Esophagus muscularis mucosa (tissue), 4 donors: ENCODE data around the gene APOLD1. TPM values are rescaled to one million over a fixed set of nuclear protein-coding genes. Genes with fewer than 3 reads are reported as not detected.

ENCODE experiments used
- DNase-seq: peaks from one replicate; pipeline ENCODE4 v3.0.0-alpha.2; 2017; ENCODE audit errors: extremely low spot score
- H3K27ac ChIP-seq, 4 donors: fragments of 200-600 bp; sonication (generic); replicated peaks in 1 of 4; 1 replicate in 3 of 4; 2 replicates in 1 of 4; pipeline ENCODE4 v1.5.1; 2016 to 2019; ENCODE audit warnings: mild to moderate bottlenecking in 1 of 4
- H3K27me3 ChIP-seq, 4 donors: fragments of 200-600 bp; sonication (generic); one replicate each; pipeline versions ENCODE4 v1.5.1 to v1.6.0; 2016 to 2019
- H3K36me3 ChIP-seq, 4 donors: fragments of 200-600 bp; sonication (generic); one replicate each; pipeline ENCODE4 v1.5.1; 2016 to 2019
- H3K4me1 ChIP-seq, 4 donors: fragments of 200-600 bp; sonication (generic); one replicate each; pipeline ENCODE4 v1.5.1; 2016 to 2019
- H3K4me3 ChIP-seq, 4 donors: fragments of 200-600 bp; sonication (generic); 1 replicate in 2 of 4; 2 replicates in 2 of 4; pipeline ENCODE4 v1.5.1; 2016 to 2019; ENCODE audit warnings: mild to moderate bottlenecking in 4 of 4, moderate library complexity in 1 of 4
- H3K9me3 ChIP-seq, 4 donors: fragments of 200-600 bp; sonication (generic); 1 replicate in 3 of 4; 2 replicates in 1 of 4; pipeline ENCODE4 v1.5.1; 2016 to 2019
- CTCF ChIP-seq, 3 experiments: fragments of 200-600 bp in 2 of 3; fragments of 450-650 bp in 1 of 3; sonication (generic) in 2 of 3; IDR thresholded peaks; one replicate each; pipeline ENCODE4 v1.5.1; 2017 to 2019; ENCODE audit warnings: antibody characterized with exemption in 3 of 3, mild to moderate bottlenecking in 2 of 3, moderate library complexity in 1 of 3
- EP300 ChIP-seq: sonication (generic); formaldehyde crosslinking; IDR thresholded peaks from one replicate; pipeline ENCODE4 v1.6.1; 2017; ENCODE audit warnings: antibody characterized with exemption
- POLR2A ChIP-seq: fragments of 450-650 bp; IDR thresholded peaks from one replicate; pipeline ENCODE4 v1.6.1; 2017; ENCODE audit warnings: antibody characterized with exemption, moderate library complexity, mild to moderate bottlenecking, low read depth
- POLR2AphosphoS5 ChIP-seq, 2 donors: sonication (generic); formaldehyde crosslinking; IDR thresholded peaks; one replicate each; pipeline ENCODE4 v1.6.1; 2017; ENCODE audit warnings: antibody characterized with exemption in 2 of 2
- WGBS: methylation state at CpG from one replicate; pipeline ENCODE4 v1.1.5; 2018; 5-methylcytosine and 5-hydroxymethylcytosine counted together
- intact Hi-C: fragments of 100-400 bp; cut with DNase I; formaldehyde crosslinking; loops from one replicate; pipeline ENCODE4 v1.15.1; 2023
- total RNA-seq, 4 donors: library from RNA; depleted of rRNA; stranded (reverse); fragments of >200 nt; gene quantifications; one replicate each; pipeline versions ENCODE4 v1.1.0 to v1.2.1, GENCODE V29; 2016

Gene APOLD1
- total RNA-seq, 4 donors from 2014 or later = 13.3 to 49.4 (median 37.1) TPM

DNA sequence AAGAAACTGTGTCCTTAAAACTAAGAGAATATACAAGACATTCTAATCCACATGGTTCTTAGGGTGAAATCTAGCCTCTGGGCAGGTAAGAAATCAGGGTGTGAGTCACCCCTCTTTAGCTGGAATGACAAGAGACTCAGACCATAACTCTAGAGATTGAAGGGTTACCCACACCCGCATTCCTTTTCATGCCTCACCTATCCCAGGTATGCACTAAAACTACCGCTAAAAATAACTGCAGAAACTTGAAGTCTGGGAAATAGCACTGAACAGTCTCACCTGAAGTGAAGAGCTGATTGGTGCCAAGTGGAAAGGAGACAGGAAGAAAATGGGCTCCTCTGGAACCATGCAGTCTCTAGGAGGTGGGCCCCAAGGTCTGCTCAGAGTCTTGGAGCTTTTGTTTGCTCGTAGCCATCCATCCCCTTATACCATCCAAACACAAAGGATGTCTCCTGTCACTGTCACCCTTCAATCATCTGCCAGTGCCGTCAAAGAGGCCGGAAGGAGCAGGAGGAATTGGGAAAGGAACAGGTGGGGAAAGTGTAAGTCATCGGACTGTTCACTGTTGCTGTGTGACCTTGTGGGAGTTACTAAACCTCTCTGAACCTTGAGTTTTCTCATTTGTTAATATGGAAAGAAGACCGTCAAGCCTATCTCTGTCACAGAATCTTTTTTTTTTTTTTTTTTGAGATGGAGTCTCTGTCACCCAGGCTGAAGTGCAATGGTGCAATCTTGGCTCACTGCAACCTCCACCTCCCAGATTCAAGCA, 50.1 kb downstream of the APOLD1 start:
- H3K27me3 ChIP-seq = no peaks in the 10 kb centered on the region
- TF ChIP-seq POLR2AphosphoS5 (IDR thresholded peaks at IDR 0.05) = no peak
- no peak for TF ChIP-seq CTCF (IDR thresholded peaks at IDR 0.05)
- TF ChIP-seq EP300 = no peak
- TF ChIP-seq POLR2A = no peak
- no peaks in the 10 kb centered on the region for H3K9me3 ChIP-seq
- H3K36me3 ChIP-seq = peaks cover 8 to 35% (median 29%) of the 10 kb centered on the region in 4 donors
- intact Hi-C loops = loop anchor here (5.0 kb wide), 1 partner anchor 57 kb away; the partner anchor contains the start of gene GPRC5A
- H3K27ac ChIP-seq = no peak overlapping the region
- H3K4me3 ChIP-seq = no peak overlapping the region
- WGBS = 91% methylated on average over 7 of the region's 7 CpGs
- H3K4me1 ChIP-seq = peaks cover 0 to 6% (median 0%) of the 10 kb centered on the region in 4 donors
- no peak for DNase-seq

DNA sequence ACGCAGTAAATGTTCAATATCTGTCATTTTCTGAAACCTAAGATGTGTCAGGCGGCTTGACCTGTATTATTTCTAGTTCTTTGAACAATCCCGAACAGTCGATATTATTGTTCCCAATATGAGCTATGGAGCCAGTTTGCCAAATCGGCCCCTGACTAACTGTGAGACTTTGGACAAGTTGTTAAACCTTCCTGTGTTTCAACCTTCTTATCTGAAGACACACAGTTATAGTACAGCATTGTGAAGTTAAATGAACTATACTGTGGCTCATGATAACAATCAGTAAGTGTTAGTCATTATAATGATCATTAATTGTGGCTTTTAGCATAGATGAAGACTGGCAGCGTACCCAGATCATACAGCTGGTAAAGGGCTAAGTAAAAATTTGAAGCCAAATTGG, 51.1 kb downstream of the APOLD1 start:
- peaks cover 0 to 6% (median 0%) of the 10 kb centered on the region in 4 donors for H3K4me1 ChIP-seq
- no peak overlapping the region for H3K27ac ChIP-seq
- no peaks in the 10 kb centered on the region for H3K27me3 ChIP-seq
- H3K9me3 ChIP-seq = no peaks in the 10 kb centered on the region
- 77% methylated on average over 6 of the region's 6 CpGs for WGBS
- no peak for TF ChIP-seq EP300
- no peak for TF ChIP-seq POLR2AphosphoS5 (IDR thresholded peaks at IDR 0.05)
- TF ChIP-seq POLR2A = no peak
- no peak for TF ChIP-seq CTCF (IDR thresholded peaks at IDR 0.05)
- DNase-seq = no peak
- intact Hi-C loops = loop anchor here (5.0 kb wide), 1 partner anchor 56 kb away; the partner anchor contains the start of gene GPRC5A
- no peak overlapping the region for H3K4me3 ChIP-seq
- peaks cover 0 to 26% (median 21%) of the 10 kb centered on the region in 4 donors for H3K36me3 ChIP-seq

- Histone ChIP-seq H3K4me3 (no peak overlapping the region), H3K9me3 (no peaks in the 10 kb centered on the region), H3K4me1 (peaks cover 0 to 6% (median 0%) of the 10 kb centered on the region in 4 donors), H3K36me3 (peaks cover 0 to 19% (median 19%) of the 10 kb centered on the region in 4 donors), H3K27me3 (no peaks in the 10 kb centered on the region), H3K27ac (no peak overlapping the region)
- 66% methylated on average over 15 of the region's 15 CpGs for WGBS
- intact Hi-C loops = loop anchor here (5.0 kb wide), 1 partner anchor 55 kb away; the partner anchor contains the start of gene GPRC5A
- TF ChIP-seq POLR2AphosphoS5 (IDR thresholded peaks at IDR 0.05) = no peak
- peak; percentile 41 to 53 (median 45) for TF ChIP-seq CTCF (IDR thresholded peaks at IDR 0.05)
- TF ChIP-seq EP300 = no peak
- no peak for TF ChIP-seq POLR2A
- DNase-seq = no peak
These were observed 51.8 kb downstream of the APOLD1 start for GRCh38 chr12:12837025-12837812.

GRCh38 chr12:12837813-12838153, 52.3 kb downstream of the APOLD1 start:
- TF ChIP-seq POLR2AphosphoS5 (IDR thresholded peaks at IDR 0.05) (no peak), CTCF (IDR thresholded peaks at IDR 0.05) (no peak), EP300 (no peak), POLR2A (no peak)

More at GRCh38 chr12:12837813-12838153, 52.3 kb downstream of the APOLD1 start:
- H3K27ac ChIP-seq = no peak overlapping the region
- no peak overlapping the region for H3K4me3 ChIP-seq
- intact Hi-C loops = loop anchor here (5.0 kb wide), 1 partner anchor 55 kb away; the partner anchor contains the start of gene GPRC5A
- WGBS = 98% methylated on average over 3 of the region's 3 CpGs
- DNase-seq = no peak
- no peaks in the 10 kb centered on the region for H3K27me3 ChIP-seq
- H3K4me1 ChIP-seq = peaks cover 0 to 6% (median 0%) of the 10 kb centered on the region in 4 donors
- no peaks in the 10 kb centered on the region for H3K9me3 ChIP-seq
- H3K36me3 ChIP-seq = peaks cover 0 to 14% (median 14%) of the 10 kb centered on the region in 4 donors
